Measurements from ENCODE around the gene TENT4A. TPM values are rescaled to one million over a fixed set of nuclear protein-coding genes. Genes with fewer than 3 reads are reported as not detected.

TENT4A gene
- total RNA-seq, 2 donors from 2014 or later, result 17.1 to 21.9 TPM

DNA sequence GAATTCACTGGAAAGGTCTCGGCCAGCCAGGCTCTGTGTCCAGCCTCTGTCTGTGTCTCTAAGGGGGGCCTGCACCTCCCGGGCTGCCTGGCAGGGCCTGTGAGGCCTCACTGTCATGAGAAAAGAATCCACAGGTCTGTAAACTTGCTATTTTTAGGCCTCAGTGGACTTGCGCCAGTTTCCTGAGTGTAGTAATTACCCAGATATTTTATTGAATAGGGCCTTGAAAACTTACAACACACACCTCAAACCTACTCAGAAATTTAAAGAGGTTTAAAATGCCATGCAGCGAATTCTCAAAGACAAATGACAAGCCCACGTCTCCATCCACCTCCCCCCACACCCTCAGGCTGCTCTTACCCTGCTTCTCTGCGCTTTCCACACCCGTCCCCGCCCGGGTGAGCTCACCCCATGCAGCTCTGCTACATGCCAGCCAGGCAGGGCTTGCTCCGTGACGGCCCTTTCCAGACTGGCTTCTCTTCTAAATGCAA lies 8.8 kb upstream of the TENT4A start:
- Histone ChIP-seq H3K27ac (no peak overlapping the region), H3K9ac (ENCODE audit: low read depth in 2 of 2, low read length in 2 of 2) (no peak overlapping the region), H3K36me3 (no peaks in the 10 kb centered on the region), H3K9me3 (no peaks in the 10 kb centered on the region), H3K27me3 (no peaks in the 10 kb centered on the region), H3K4me1 (no peaks in the 10 kb centered on the region), H3K4me3 (no peak overlapping the region)
- peak; percentile 18 for DNase-seq
- intact Hi-C loops (cut with DNase I), result no loop called here
- TF ChIP-seq, protein P1, sequence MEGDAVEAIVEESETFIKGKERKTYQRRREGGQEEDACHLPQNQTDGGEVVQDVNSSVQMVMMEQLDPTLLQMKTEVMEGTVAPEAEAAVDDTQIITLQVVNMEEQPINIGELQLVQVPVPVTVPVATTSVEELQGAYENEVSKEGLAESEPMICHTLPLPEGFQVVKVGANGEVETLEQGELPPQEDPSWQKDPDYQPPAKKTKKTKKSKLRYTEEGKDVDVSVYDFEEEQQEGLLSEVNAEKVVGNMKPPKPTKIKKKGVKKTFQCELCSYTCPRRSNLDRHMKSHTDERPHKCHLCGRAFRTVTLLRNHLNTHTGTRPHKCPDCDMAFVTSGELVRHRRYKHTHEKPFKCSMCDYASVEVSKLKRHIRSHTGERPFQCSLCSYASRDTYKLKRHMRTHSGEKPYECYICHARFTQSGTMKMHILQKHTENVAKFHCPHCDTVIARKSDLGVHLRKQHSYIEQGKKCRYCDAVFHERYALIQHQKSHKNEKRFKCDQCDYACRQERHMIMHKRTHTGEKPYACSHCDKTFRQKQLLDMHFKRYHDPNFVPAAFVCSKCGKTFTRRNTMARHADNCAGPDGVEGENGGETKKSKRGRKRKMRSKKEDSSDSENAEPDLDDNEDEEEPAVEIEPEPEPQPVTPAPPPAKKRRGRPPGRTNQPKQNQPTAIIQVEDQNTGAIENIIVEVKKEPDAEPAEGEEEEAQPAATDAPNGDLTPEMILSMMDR (IDR thresholded peaks at IDR 0.05), result no peak

DNA sequence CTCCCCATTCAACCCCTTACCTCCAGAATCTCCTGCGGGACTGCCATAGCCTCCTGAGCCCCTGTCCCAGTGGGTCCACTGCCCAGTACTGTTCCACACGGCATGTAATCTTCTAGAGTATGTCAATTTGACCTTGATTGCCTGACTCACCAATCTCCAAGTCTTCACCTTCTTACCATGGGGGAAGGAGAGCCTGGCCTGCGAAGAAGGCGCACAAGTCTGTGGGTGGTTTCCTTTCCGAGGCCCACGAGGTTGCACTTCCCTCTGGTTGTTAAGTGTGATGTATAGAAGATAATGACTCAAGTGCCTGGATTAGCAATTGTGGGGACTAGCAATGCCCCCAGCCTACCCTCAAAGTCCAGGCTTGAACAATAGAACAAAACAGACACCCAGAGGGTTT lies 8.1 kb upstream of the TENT4A start:
- Histone ChIP-seq H3K27me3 (no peaks in the 10 kb centered on the region), H3K9ac (ENCODE audit: low read depth in 2 of 2, low read length in 2 of 2) (no peak overlapping the region), H3K9me3 (no peaks in the 10 kb centered on the region), H3K36me3 (no peaks in the 10 kb centered on the region), H3K4me3 (no peak overlapping the region), H3K4me1 (no peaks in the 10 kb centered on the region), H3K27ac (no peak overlapping the region)
- TF ChIP-seq, protein P1 (IDR thresholded peaks at IDR 0.05), result no peak
- DNase-seq, result no peak
- intact Hi-C loops (cut with DNase I), result no loop called here

DNA sequence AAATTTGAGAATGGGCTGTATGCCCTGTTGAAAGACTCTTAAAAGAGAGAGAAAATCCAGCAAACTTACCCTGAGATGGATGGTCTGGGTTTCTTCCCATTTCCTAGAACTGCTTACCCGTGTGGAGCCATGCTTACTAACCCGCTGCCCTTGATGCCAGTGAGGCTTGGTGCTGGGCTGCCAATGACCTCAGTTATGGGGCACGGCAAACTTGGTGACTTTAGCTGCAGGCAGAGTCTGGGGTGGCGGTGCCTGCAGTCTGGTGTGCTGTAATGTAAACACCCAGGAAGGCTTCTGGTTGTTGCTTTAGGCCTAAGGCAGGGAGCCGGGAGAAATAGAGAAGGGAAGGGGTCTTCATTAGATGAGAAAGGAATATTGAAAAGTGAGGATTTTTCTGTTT lies 7.3 kb upstream of the TENT4A start:
- no peak overlapping the region for H3K4me3 ChIP-seq
- H3K9me3 ChIP-seq, result no peaks in the 10 kb centered on the region
- TF ChIP-seq, protein P1 (IDR thresholded peaks at IDR 0.05), result no peak
- H3K4me1 ChIP-seq, result no peaks in the 10 kb centered on the region
- DNase-seq, result no peak
- H3K9ac ChIP-seq (ENCODE audit: low read depth in 2 of 2, low read length in 2 of 2), result no peak overlapping the region
- no peak overlapping the region for H3K27ac ChIP-seq
- no peaks in the 10 kb centered on the region for H3K36me3 ChIP-seq
- intact Hi-C loops (cut with DNase I), result no loop called here
- no peaks in the 10 kb centered on the region for H3K27me3 ChIP-seq

DNA sequence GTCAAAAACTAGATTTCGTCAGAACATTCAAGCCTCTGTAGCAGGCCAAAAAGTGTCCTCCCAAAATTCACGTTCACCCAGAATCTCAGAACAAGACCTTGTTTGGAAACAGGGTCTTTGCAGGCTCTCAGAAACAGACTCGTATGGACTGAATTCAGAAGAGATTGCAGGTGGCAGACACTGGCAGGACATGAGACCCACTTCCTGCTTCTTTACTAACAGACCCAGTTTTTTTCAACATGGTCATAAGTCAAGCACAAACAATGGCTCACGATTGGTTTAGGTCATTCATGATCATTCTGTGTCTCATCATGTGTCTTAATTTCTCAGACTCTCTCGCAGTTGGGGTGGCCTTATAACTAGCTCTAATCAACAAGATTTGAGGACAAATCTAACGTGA lies 5.4 kb upstream of the TENT4A start:
- Histone ChIP-seq H3K36me3 (no peaks in the 10 kb centered on the region), H3K4me1 (peaks cover 4% of the 10 kb centered on the region), H3K27ac (no peak overlapping the region), H3K4me3 (no peak overlapping the region), H3K9ac (ENCODE audit: low read depth in 2 of 2, low read length in 2 of 2) (no peak overlapping the region), H3K9me3 (no peaks in the 10 kb centered on the region), H3K27me3 (no peaks in the 10 kb centered on the region)
- no peak for DNase-seq
- TF ChIP-seq, protein P1 (IDR thresholded peaks at IDR 0.05), result no peak
- intact Hi-C loops (cut with DNase I), result no loop called here

DNA sequence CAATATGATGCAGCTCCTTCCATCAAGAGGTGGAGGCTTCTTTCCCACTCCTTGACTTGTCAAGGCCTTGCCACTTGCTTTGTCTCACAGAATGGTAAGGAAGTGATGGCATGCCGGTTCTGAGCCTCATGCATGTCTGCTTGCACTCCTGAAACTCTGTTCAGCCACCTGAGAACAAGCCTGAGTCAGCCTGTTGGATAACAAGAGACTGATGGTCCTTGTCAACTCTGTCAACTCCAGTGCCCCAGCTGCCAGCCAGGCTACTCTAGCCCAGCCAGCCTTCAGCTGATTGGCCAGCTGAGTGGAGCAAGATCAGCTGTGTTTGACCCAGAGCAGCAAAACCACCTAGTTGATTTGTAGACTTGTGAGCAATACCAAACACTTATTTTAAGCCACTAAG lies 4.4 kb upstream of the TENT4A start:
- H3K4me3 ChIP-seq, result no peak overlapping the region
- intact Hi-C loops (cut with DNase I), result no loop called here
- H3K9me3 ChIP-seq, result no peaks in the 10 kb centered on the region
- DNase-seq, result peak; percentile 7
- no peaks in the 10 kb centered on the region for H3K27me3 ChIP-seq
- H3K27ac ChIP-seq, result no peak overlapping the region
- H3K4me1 ChIP-seq, result peaks cover 4% of the 10 kb centered on the region
- TF ChIP-seq, protein P1 (IDR thresholded peaks at IDR 0.05), result no peak
- H3K9ac ChIP-seq (ENCODE audit: low read depth in 2 of 2, low read length in 2 of 2), result no peak overlapping the region
- H3K36me3 ChIP-seq, result no peaks in the 10 kb centered on the region

All from colonic mucosa (tissue), 4 donors.